ENCODE measurements around the gene PDE5A.

GRCh38 chr4:119624356-119624755 is 4.2 kb downstream of the PDE5A start:
- no peak for TF ChIP-seq CTCF (IDR thresholded peaks at IDR 0.05; ENCODE audit: low read depth, low read length, poor library complexity, severe bottlenecking)
- no peak for TF ChIP-seq EZH2phosphoT487 (IDR thresholded peaks at IDR 0.05; ENCODE audit: borderline replicate concordance, low read length)
